Right cardiac atrium (tissue), 5 donors: ENCODE measurements around the gene PECR. TPM values are rescaled to one million over a fixed set of nuclear protein-coding genes. Genes with fewer than 3 reads are reported as not detected.

Experiments used
- ATAC-seq, 2 donors: fragments of 200-7000 bp; cut with Tn5 transposase; one replicate each; pipeline versions ENCODE4 v1.8.0 to v1.9.1; 2020; ENCODE audit warnings: moderate library complexity in 2 of 2, mild to moderate bottlenecking in 1 of 2
- DNase-seq, 3 donors: peaks; one replicate each; pipeline ENCODE4 v3.0.0-alpha.2; 2020
- H3K27ac ChIP-seq: one replicate; pipeline ENCODE4 v1.5.1; 2013; ENCODE audit warnings: mild to moderate bottlenecking, low read length, control low read depth, moderate library complexity
- H3K27me3 ChIP-seq: one replicate; pipeline ENCODE4 v1.6.1; 2013; ENCODE audit not compliant: control insufficient read depth, insufficient read depth
- H3K4me1 ChIP-seq: one replicate; pipeline ENCODE4 v1.6.1; 2013; ENCODE audit warnings: low read length; ENCODE audit not compliant: control insufficient read depth, insufficient read depth
- H3K4me3 ChIP-seq: one replicate; pipeline ENCODE4 v1.5.1; 2013; ENCODE audit warnings: low read length, control low read depth
- H3K9me3 ChIP-seq: one replicate; pipeline ENCODE4 v1.6.1; 2013; ENCODE audit warnings: low read length; ENCODE audit not compliant: control insufficient read depth
- WGBS: extraction: QIAGEN DNeasy Blood & Tissue Kit; methylation state at CpG from one replicate; pipeline ENCODE4 v1.1.7; 2013; 5-methylcytosine and 5-hydroxymethylcytosine counted together
- intact Hi-C, 4 donors: fragments of 100-400 bp; cut with DNase I; formaldehyde crosslinking; loops; one replicate each; pipeline versions ENCODE4 v1.11.0 to v1.14.0; 2022 to 2023
- polyA plus RNA-seq: library from polyadenylated mRNA; stranded (reverse); fragments of 200-250 nt; gene quantifications from one replicate; pipeline ENCODE4 v1.2.3, GENCODE V29; 2013
- total RNA-seq, 4 donors: library from RNA; stranded (reverse); fragmentation: NEBNext Ultra II Directional; extraction: Animal tissue kit (Norgen Biotek cat#: 25700); gene quantifications; one replicate each; pipeline ENCODE4 v1.2.1, GENCODE V29; 2021
- donor health status: healthy with polysubstance abuse.
- donor health status: DM: no; HTN: yes; CAD: no.
- donor health status: DM: no; HTN: no; CAD: no.
- donor health status: DM: no; HTN: yes; CAD: no; lungs with severe emphysema.
- donor health status: DM: yes; HTN: yes; CAD: no.

PECR gene
- total and polyA plus RNA-seq, 5 donors, result 2.9 to 7.9 (median 5.3) TPM

GRCh38 chr2:216023055-216023648 lies 58.5 kb downstream of the PECR start:
- no peaks in the 10 kb centered on the region for H3K4me1 ChIP-seq
- H3K27me3 ChIP-seq, result no peaks in the 10 kb centered on the region
- no peak overlapping the region for H3K4me3 ChIP-seq
- intact Hi-C loops, result no loop called here
- H3K9me3 ChIP-seq, result no peaks in the 10 kb centered on the region
- DNase-seq, result no peak
- ATAC-seq, result peak; percentile 45 to 51
- no peak overlapping the region for H3K27ac ChIP-seq
- 31% methylated on average over 3 of the region's 3 CpGs for WGBS

GRCh38 chr2:216021768-216022565 lies 59.6 kb downstream of the PECR start:
- intact Hi-C loops, result no loop called here
- 91% methylated on average over 7 of the region's 7 CpGs for WGBS
- no peak for ATAC-seq

GRCh38 chr2:216018709-216019108 lies 62.9 kb downstream of the PECR start:
- Histone ChIP-seq H3K4me1 (no peaks in the 10 kb centered on the region), H3K4me3 (no peak overlapping the region), H3K27me3 (no peaks in the 10 kb centered on the region), H3K27ac (no peak overlapping the region), H3K9me3 (no peaks in the 10 kb centered on the region)
- ATAC-seq (no peak), DNase-seq (no peak)
- intact Hi-C loops, result no loop called here
- 90% methylated on average over 3 of the region's 3 CpGs for WGBS

More at GRCh38 chr2:216021768-216022565, 59.6 kb downstream of the PECR start:
- no peak overlapping the region for H3K4me3 ChIP-seq
- no peak for DNase-seq
- H3K9me3 ChIP-seq, result no peaks in the 10 kb centered on the region
- H3K4me1 ChIP-seq, result no peaks in the 10 kb centered on the region
- no peak overlapping the region for H3K27ac ChIP-seq
- H3K27me3 ChIP-seq, result no peaks in the 10 kb centered on the region

- intact Hi-C loops, result no loop called here
- H3K4me3 ChIP-seq, result no peak overlapping the region
- H3K27me3 ChIP-seq, result no peaks in the 10 kb centered on the region
- WGBS, result 86% methylated on average over 4 of the region's 4 CpGs
- DNase-seq (no peak), ATAC-seq (no peak)
- no peaks in the 10 kb centered on the region for H3K9me3 ChIP-seq
- no peaks in the 10 kb centered on the region for H3K4me1 ChIP-seq
- H3K27ac ChIP-seq, result no peak overlapping the region
Observed at GRCh38 chr2:216017365-216017764, 64.2 kb downstream of the PECR start.

GRCh38 chr2:216016581-216016980 lies 65.0 kb downstream of the PECR start:
- Histone ChIP-seq H3K9me3 (no peaks in the 10 kb centered on the region), H3K27ac (no peak overlapping the region), H3K4me3 (no peak overlapping the region), H3K4me1 (no peaks in the 10 kb centered on the region), H3K27me3 (no peaks in the 10 kb centered on the region)
- DNase-seq (no peak), ATAC-seq (no peak)
- WGBS, result 62% methylated on average over 1 of the region's 1 CpG
- intact Hi-C loops, result no loop called here

GRCh38 chr2:216015722-216016464 lies 65.7 kb downstream of the PECR start:
- no peaks in the 10 kb centered on the region for H3K4me1 ChIP-seq
- no peak for ATAC-seq
- H3K27ac ChIP-seq, result no peak overlapping the region
- H3K27me3 ChIP-seq, result no peaks in the 10 kb centered on the region
- no peaks in the 10 kb centered on the region for H3K9me3 ChIP-seq
- no peak overlapping the region for H3K4me3 ChIP-seq
- no peak for DNase-seq
- intact Hi-C loops, result no loop called here
- WGBS, result 73% methylated on average over 5 of the region's 5 CpGs

- ATAC-seq (no peak), DNase-seq (no peak)
- H3K9me3 ChIP-seq, result no peaks in the 10 kb centered on the region
- H3K4me3 ChIP-seq, result no peak overlapping the region
- 94% methylated on average over 23 of the region's 23 CpGs for WGBS
- H3K4me1 ChIP-seq, result no peaks in the 10 kb centered on the region
- H3K27me3 ChIP-seq, result no peaks in the 10 kb centered on the region
- intact Hi-C loops, result no loop called here
- no peak overlapping the region for H3K27ac ChIP-seq
Observed at GRCh38 chr2:216014986-216015385, 66.6 kb downstream of the PECR start.

GRCh38 chr2:216014006-216014405 lies 67.6 kb downstream of the PECR start:
- 86% methylated on average over 8 of the region's 8 CpGs for WGBS
- intact Hi-C loops, result no loop called here
- no peak overlapping the region for H3K4me3 ChIP-seq

GRCh38 chr2:216013080-216013909 lies 68.3 kb downstream of the PECR start, which contains the start of gene MREG:
Gene MREG (minus strand): TSS chr2:216013551. CDS start chr2:216013327, 224 bp downstream.
- DNase-seq (peak; percentile 72 to 89 (median 88)), ATAC-seq (peak; percentile 83 to 85)
- Histone ChIP-seq H3K27ac (no peak within 1 kb of the TSS), H3K4me1 (no peaks in the 10 kb centered on the region), H3K27me3 (no peaks in the 10 kb centered on the region), H3K4me3 (peak within 1 kb of the TSS; percentile 53), H3K9me3 (no peaks in the 10 kb centered on the region)
- under 1% methylated on average over 70 of the region's 70 CpGs for WGBS
- intact Hi-C loops, result no loop called here

More at GRCh38 chr2:216014006-216014405, 67.6 kb downstream of the PECR start:
- no peak overlapping the region for H3K27ac ChIP-seq
- H3K27me3 ChIP-seq, result no peaks in the 10 kb centered on the region
- ATAC-seq, result no peak
- no peaks in the 10 kb centered on the region for H3K9me3 ChIP-seq
- DNase-seq, result no peak
- H3K4me1 ChIP-seq, result no peaks in the 10 kb centered on the region

GRCh38 chr2:216012830-216013079 lies 68.9 kb downstream of the PECR start:
- WGBS, result 16% methylated on average over 6 of the region's 6 CpGs
- H3K27me3 ChIP-seq, result no peaks in the 10 kb centered on the region
- H3K4me3 ChIP-seq, result peak overlapping the region; percentile 53
- no peaks in the 10 kb centered on the region for H3K9me3 ChIP-seq
- intact Hi-C loops, result no loop called here
- no peak for DNase-seq
- H3K27ac ChIP-seq, result no peak overlapping the region
- no peaks in the 10 kb centered on the region for H3K4me1 ChIP-seq
- no peak for ATAC-seq
